NOMO-1 treated with dmso at 0.1 percent for 144 hours (cell line): ENCODE data around the gene ZNF710.

ENCODE experiments used
- DNase-seq: peaks from one replicate; lab custom pipeline; 2025; ENCODE audit not compliant: unreplicated experiment; lab: John Stamatoyannopoulos, UW

Gene ZNF710

GRCh38 chr15:90076716-90077115, 75.6 kb downstream of the ZNF710 start:
- DNase-seq, result no peak

- DNase-seq, result no peak
Measured at GRCh38 chr15:90078965-90079364, 77.8 kb downstream of the ZNF710 start.

- DNase-seq, result no peak
Measured at GRCh38 chr15:90079619-90080457, 78.7 kb downstream of the ZNF710 start.

- DNase-seq, result no peak
Measured at GRCh38 chr15:90080458-90080755, 79.3 kb downstream of the ZNF710 start.

- DNase-seq, result no peak
Measured at GRCh38 chr15:90080818-90081393, 79.8 kb downstream of the ZNF710 start.

GRCh38 chr15:90082140-90082715, 81.1 kb downstream of the ZNF710 start:
- DNase-seq, result no peak

- DNase-seq, result no peak
Measured at GRCh38 chr15:90083419-90083818, 82.3 kb downstream of the ZNF710 start.

- DNase-seq, result no peak
Measured at GRCh38 chr15:90083954-90084607, 83.0 kb downstream of the ZNF710 start.

GRCh38 chr15:90084876-90085423, 83.8 kb downstream of the ZNF710 start:
- no peak for DNase-seq

- DNase-seq, result no peak
Measured at GRCh38 chr15:90085565-90085964, 84.4 kb downstream of the ZNF710 start.

- DNase-seq, result peak; percentile 6
Measured at GRCh38 chr15:90086868-90087268, 85.7 kb downstream of the ZNF710 start.

GRCh38 chr15:90087454-90088154, 86.5 kb downstream of the ZNF710 start:
- no peak for DNase-seq

GRCh38 chr15:90090226-90090848, 89.2 kb downstream of the ZNF710 start:
- DNase-seq, result no peak

GRCh38 chr15:90091156-90091931, 90.2 kb downstream of the ZNF710 start:
- no peak for DNase-seq

- DNase-seq, result no peak
Measured at GRCh38 chr15:90095521-90095959, 94.4 kb downstream of the ZNF710 start.

- peak; percentile 85 for DNase-seq
Measured at GRCh38 chr15:90097475-90097874, 96.4 kb downstream of the ZNF710 start.

- DNase-seq, result no peak
Measured at GRCh38 chr15:90099072-90099867, 98.1 kb downstream of the ZNF710 start.

GRCh38 chr15:90099868-90100831, 99.0 kb downstream of the ZNF710 start:
- no peak for DNase-seq
